Activated CD8-positive, alpha-beta memory T cell treated with anti-CD3 and anti-CD28 coated beads, Interleukin-2, amount 50 U/mL, for 24 hours (primary cell): Measurements from ENCODE around the gene UTF1.

ENCODE experiments used
- DNase-seq: peaks from one replicate; pipeline ENCODE4 v3.0.0-alpha.2; 2020; ENCODE audit errors: extremely low read depth

Gene UTF1

GRCh38 chr10:133230044-133230361 lies at the start of gene UTF1:
Gene UTF1 (plus strand): TSS chr10:133230217. CDS start chr10:133230289, 72 bp downstream.
- DNase-seq, result no peak

GRCh38 chr10:133180965-133181639 lies 48.9 kb upstream of the UTF1 start:
- DNase-seq, result no peak

GRCh38 chr10:133182190-133182589 lies 47.8 kb upstream of the UTF1 start:
- DNase-seq, result no peak

- DNase-seq, result no peak
These were observed 47.0 kb upstream of the UTF1 start for GRCh38 chr10:133182791-133183645.

- DNase-seq, result no peak
These were observed 46.2 kb upstream of the UTF1 start for GRCh38 chr10:133183646-133184378.

GRCh38 chr10:133184591-133185244 lies 45.3 kb upstream of the UTF1 start:
- DNase-seq, result no peak

- DNase-seq, result no peak
These were observed 44.6 kb upstream of the UTF1 start for GRCh38 chr10:133185421-133185820.

GRCh38 chr10:133185916-133186315 lies 44.1 kb upstream of the UTF1 start:
- DNase-seq, result no peak

GRCh38 chr10:133186416-133187090 lies 43.5 kb upstream of the UTF1 start:
- no peak for DNase-seq

- DNase-seq, result no peak
These were observed 42.7 kb upstream of the UTF1 start for GRCh38 chr10:133187091-133187905.

- no peak for DNase-seq
These were observed 41.9 kb upstream of the UTF1 start for GRCh38 chr10:133187906-133188681.

- DNase-seq, result no peak
These were observed 40.8 kb upstream of the UTF1 start for GRCh38 chr10:133189256-133189655.

- no peak for DNase-seq
These were observed 40.3 kb upstream of the UTF1 start for GRCh38 chr10:133189726-133190125.

GRCh38 chr10:133190225-133190624 lies 39.8 kb upstream of the UTF1 start:
- no peak for DNase-seq

GRCh38 chr10:133191651-133192050 lies 38.4 kb upstream of the UTF1 start:
- no peak for DNase-seq

GRCh38 chr10:133194151-133194550 lies 35.9 kb upstream of the UTF1 start:
- DNase-seq, result no peak

- DNase-seq, result no peak
These were observed 34.9 kb upstream of the UTF1 start for GRCh38 chr10:133195096-133195495.

GRCh38 chr10:133195611-133196010 lies 34.4 kb upstream of the UTF1 start:
- DNase-seq, result no peak

GRCh38 chr10:133196221-133196915 lies 33.6 kb upstream of the UTF1 start:
- no peak for DNase-seq
